ENCODE measurements around the gene GPR173. TPM values are rescaled to one million over a fixed set of nuclear protein-coding genes. Genes with fewer than 3 reads are reported as not detected.

GPR173 gene
- total and polyA plus RNA-seq, 8 donors, result 0.44 to 7.5 (median 0.77) TPM; not detected in 4

DNA sequence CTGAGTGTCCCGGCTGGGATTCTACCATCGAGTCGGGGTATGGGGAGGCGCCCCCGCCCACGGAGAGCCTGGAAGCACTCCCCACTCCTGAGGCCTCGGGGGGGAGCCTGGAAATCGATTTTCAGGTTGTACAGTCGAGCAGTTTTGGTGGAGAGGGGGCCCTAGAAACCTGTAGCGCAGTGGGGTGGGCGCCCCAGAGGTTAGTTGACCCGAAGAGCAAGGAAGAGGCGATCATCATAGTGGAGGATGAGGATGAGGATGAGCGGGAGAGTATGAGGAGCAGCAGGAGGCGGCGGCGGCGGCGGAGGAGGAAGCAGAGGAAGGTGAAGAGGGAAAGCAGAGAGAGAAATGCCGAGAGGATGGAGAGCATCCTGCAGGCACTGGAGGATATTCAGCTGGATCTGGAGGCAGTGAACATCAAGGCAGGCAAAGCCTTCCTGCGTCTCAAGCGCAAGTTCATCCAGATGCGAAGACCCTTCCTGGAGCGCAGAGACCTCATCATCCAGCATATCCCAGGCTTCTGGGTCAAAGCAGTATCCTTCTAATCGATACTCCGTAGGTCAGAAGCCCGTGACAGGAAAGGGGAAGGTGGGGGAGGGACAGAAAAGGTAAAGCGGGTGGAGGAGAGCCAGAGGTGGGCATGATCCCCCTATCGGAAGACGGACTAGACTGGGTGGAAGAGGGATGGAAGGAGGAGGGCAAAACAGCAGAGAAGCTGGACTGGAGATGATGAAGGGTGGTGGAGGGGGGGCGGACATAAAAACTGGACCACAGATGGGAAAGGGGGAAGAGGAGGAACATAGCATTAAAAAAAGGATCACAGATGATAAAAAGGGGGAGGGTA lies 34.4 kb downstream of the GPR173 start:
- WGBS, 5 donors, result 3 to 43% (median 11%) methylated on average over 24 to 31 of the region's 31 CpGs
- intact Hi-C loops (cut with DNase I; ENCODE audit: low total_unique reads), result no loop called here
- DNase-seq, result no peak
- peaks cover 0 to 6% (median 0%) of the 10 kb centered on the region in 3 donors for H3K27me3 ChIP-seq
- H3K4me1 ChIP-seq, result peaks cover 0 to 47% (median 31%) of the 10 kb centered on the region in 4 donors
- H3K27ac ChIP-seq, result peak overlapping the region; percentile 85 to 93 (median 91)
- TF ChIP-seq, protein P1, sequence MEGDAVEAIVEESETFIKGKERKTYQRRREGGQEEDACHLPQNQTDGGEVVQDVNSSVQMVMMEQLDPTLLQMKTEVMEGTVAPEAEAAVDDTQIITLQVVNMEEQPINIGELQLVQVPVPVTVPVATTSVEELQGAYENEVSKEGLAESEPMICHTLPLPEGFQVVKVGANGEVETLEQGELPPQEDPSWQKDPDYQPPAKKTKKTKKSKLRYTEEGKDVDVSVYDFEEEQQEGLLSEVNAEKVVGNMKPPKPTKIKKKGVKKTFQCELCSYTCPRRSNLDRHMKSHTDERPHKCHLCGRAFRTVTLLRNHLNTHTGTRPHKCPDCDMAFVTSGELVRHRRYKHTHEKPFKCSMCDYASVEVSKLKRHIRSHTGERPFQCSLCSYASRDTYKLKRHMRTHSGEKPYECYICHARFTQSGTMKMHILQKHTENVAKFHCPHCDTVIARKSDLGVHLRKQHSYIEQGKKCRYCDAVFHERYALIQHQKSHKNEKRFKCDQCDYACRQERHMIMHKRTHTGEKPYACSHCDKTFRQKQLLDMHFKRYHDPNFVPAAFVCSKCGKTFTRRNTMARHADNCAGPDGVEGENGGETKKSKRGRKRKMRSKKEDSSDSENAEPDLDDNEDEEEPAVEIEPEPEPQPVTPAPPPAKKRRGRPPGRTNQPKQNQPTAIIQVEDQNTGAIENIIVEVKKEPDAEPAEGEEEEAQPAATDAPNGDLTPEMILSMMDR (IDR thresholded peaks at IDR 0.05), result no peak
- no peak for TF ChIP-seq EP300 (IDR thresholded peaks at IDR 0.05)
- TF ChIP-seq POLR2AphosphoS5 (IDR thresholded peaks at IDR 0.05), result no peak
- no peak for TF ChIP-seq POLR2A (IDR thresholded peaks at IDR 0.05)
- peak overlapping the region; percentile 65 to 72 (median 70) for H3K4me3 ChIP-seq
- peaks cover 0 to 29% (median 20%) of the 10 kb centered on the region in 4 donors for H3K36me3 ChIP-seq
- H3K9me3 ChIP-seq, result no peaks in the 10 kb centered on the region

DNA sequence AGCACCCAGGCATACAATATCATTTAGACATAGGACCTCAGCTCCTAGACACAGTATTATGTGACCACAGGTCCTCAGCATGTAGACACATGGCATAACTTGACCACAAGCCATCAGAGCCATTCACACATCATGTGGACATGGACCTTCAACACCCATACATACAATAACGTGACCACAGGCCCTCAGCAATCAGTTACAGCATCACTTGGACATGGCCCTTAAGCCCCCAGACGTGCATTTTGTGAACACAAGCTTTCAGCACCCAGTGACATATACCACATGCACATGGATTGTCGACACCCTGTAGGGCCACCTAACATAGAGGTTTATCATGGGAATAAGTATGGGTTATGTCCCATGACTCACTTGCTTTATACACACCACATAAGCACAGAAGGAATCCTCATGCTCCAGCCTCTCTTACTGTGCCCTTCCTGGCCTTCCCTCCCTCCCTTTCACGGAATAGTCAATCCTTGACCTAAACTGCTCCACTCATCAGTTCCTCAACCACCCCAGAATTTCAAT lies 35.5 kb downstream of the GPR173 start:
- H3K4me3 ChIP-seq, result peak overlapping the region; percentile 65 to 72 (median 70)
- 59 to 80% (median 72%) methylated on average over 4 of the region's 4 CpGs for WGBS, 5 donors
- TF ChIP-seq POLR2AphosphoS5 (IDR thresholded peaks at IDR 0.05) (no peak), EP300 (IDR thresholded peaks at IDR 0.05) (no peak), POLR2A (IDR thresholded peaks at IDR 0.05) (no peak)
- TF ChIP-seq, protein P1 (IDR thresholded peaks at IDR 0.05), result no peak
- H3K36me3 ChIP-seq, result peaks cover 0 to 29% (median 20%) of the 10 kb centered on the region in 4 donors
- H3K27me3 ChIP-seq, result peaks cover 0 to 9% (median 0%) of the 10 kb centered on the region in 3 donors
- no peaks in the 10 kb centered on the region for H3K9me3 ChIP-seq
- intact Hi-C loops (cut with DNase I; ENCODE audit: low total_unique reads), result no loop called here
- peaks cover 0 to 51% (median 34%) of the 10 kb centered on the region in 4 donors for H3K4me1 ChIP-seq
- no peak for DNase-seq
- peak overlapping the region in 4 of 5 donors; percentile 25 to 93 (median 91) for H3K27ac ChIP-seq

DNA sequence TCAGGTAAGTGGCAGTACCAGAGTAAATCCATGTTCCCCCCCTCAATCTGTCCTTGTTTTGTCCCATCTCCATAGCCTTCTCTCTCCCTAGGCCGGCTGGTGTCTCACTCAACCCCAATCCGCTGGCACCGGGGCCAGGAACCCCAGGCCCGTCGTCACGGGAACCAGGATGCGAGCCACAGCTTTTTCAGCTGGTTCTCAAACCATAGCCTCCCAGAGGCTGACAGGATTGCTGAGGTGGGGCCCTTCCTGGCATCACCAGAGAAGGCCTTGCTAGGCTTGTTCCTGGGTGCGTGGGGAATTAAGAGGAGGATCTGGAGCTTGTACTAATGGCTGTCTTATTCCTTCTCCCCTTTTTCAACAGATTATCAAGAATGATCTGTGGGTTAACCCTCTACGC lies 36.3 kb downstream of the GPR173 start:
- Histone ChIP-seq H3K9me3 (no peaks in the 10 kb centered on the region), H3K4me1 (peaks cover 0 to 51% (median 34%) of the 10 kb centered on the region in 4 donors), H3K36me3 (peaks cover 0 to 29% (median 20%) of the 10 kb centered on the region in 4 donors), H3K27me3 (peaks cover 0 to 9% (median 0%) of the 10 kb centered on the region in 3 donors), H3K4me3 (peak overlapping the region; percentile 9 to 72 (median 67)), H3K27ac (peak overlapping the region in 3 of 5 donors; percentile 25 to 92 (median 43))
- whole genome bisulfite sequencing, 5 donors, result 83 to 92% (median 85%) methylated on average over 9 of the region's 9 CpGs
- TF ChIP-seq EP300 (IDR thresholded peaks at IDR 0.05) (no peak), POLR2AphosphoS5 (IDR thresholded peaks at IDR 0.05) (no peak), POLR2A (IDR thresholded peaks at IDR 0.05) (no peak)
- TF ChIP-seq, protein P1 (IDR thresholded peaks at IDR 0.05), result no peak
- intact Hi-C loops (cut with DNase I; ENCODE audit: low total_unique reads), result no loop called here
- no peak for DNase-seq

GRCh38 chrX:53085661-53086229 lies 37.2 kb downstream of the GPR173 start:
- DNase-seq, result no peak
- 68 to 82% (median 77%) methylated on average over 14 to 17 of the region's 17 CpGs for WGBS, 5 donors

More at GRCh38 chrX:53085661-53086229, 37.2 kb downstream of the GPR173 start:
- Histone ChIP-seq H3K4me3 (peak overlapping the region in 3 of 4 donors; percentile 0 to 72 (median 14)), H3K9me3 (no peaks in the 10 kb centered on the region), H3K4me1 (peaks cover 0 to 51% (median 34%) of the 10 kb centered on the region in 4 donors), H3K27me3 (peaks cover 0 to 9% (median 0%) of the 10 kb centered on the region in 3 donors), H3K27ac (peak overlapping the region in 3 of 5 donors; percentile 33 to 92 (median 84)), H3K36me3 (peaks cover 0 to 29% (median 20%) of the 10 kb centered on the region in 4 donors)
- TF ChIP-seq POLR2AphosphoS5 (IDR thresholded peaks at IDR 0.05), result no peak
- intact Hi-C loops (cut with DNase I; ENCODE audit: low total_unique reads), result no loop called here
